Liver (tissue), 9 donors: ENCODE results near the gene SHH. TPM values are rescaled to one million over a fixed set of nuclear protein-coding genes. Genes with fewer than 3 reads are reported as not detected.
A peak's percentile ranks its signal among the peaks of the same experiment; 100 is the strongest.

Source experiments
- DNase-seq: peaks from one replicate; pipeline ENCODE4 v3.0.0-alpha.2; 2017; ENCODE audit warnings: low spot score
- H3K27ac ChIP-seq, 2 donors: one replicate each; pipeline ENCODE4 v1.7.0; 2013; ENCODE audit warnings: inconsistent platforms in 2 of 2, low read length in 2 of 2, control low read depth in 1 of 2, low read depth in 1 of 2, mild to moderate bottlenecking in 1 of 2
- H3K27me3 ChIP-seq, 4 donors: one replicate each; pipeline versions ENCODE4 v1.6.1 to v1.7.0; 2013; ENCODE audit warnings: low read length in 3 of 4, inconsistent platforms in 1 of 4, mild to moderate bottlenecking in 1 of 4, moderate library complexity in 1 of 4; ENCODE audit not compliant: control insufficient read depth in 4 of 4, insufficient read depth in 4 of 4
- H3K36me3 ChIP-seq, 4 donors: one replicate each; pipeline versions ENCODE4 v1.6.1 to v1.7.0; 2013; ENCODE audit warnings: low read length in 3 of 4, mild to moderate bottlenecking in 3 of 4, low read depth in 1 of 4, moderate library complexity in 1 of 4; ENCODE audit not compliant: control insufficient read depth in 4 of 4, insufficient read depth in 3 of 4
- H3K4me1 ChIP-seq, 4 donors: one replicate each; pipeline versions ENCODE4 v1.6.1 to v1.7.0; 2013; ENCODE audit warnings: low read length in 3 of 4, mild to moderate bottlenecking in 3 of 4, moderate library complexity in 1 of 4; ENCODE audit not compliant: control insufficient read depth in 4 of 4, insufficient read depth in 4 of 4
- H3K4me3 ChIP-seq, 3 donors: one replicate each; pipeline versions ENCODE4 v1.6.1 to v1.7.0; 2013; ENCODE audit warnings: low read length in 3 of 3, control low read depth in 1 of 3, low read depth in 1 of 3, mild to moderate bottlenecking in 1 of 3
- H3K9ac ChIP-seq, 2 donors: one replicate each; pipeline ENCODE4 v1.7.0; 2013; ENCODE audit warnings: low read length in 2 of 2, mild to moderate bottlenecking in 2 of 2, moderate library complexity in 2 of 2, control low read depth in 1 of 2, low read depth in 1 of 2
- H3K9me3 ChIP-seq, 4 donors: one replicate each; pipeline versions ENCODE4 v1.6.1 to v1.7.0; 2013; ENCODE audit warnings: low read length in 3 of 4; ENCODE audit not compliant: control insufficient read depth in 4 of 4
- FOXA1 ChIP-seq: IDR thresholded peaks from 2 replicates; pipeline ENCODE4 v1.6.1; 2016; ENCODE audit warnings: antibody characterized with exemption
- HNF4A ChIP-seq, 2 donors: conservative IDR thresholded peaks; 2 replicates each; pipeline ENCODE4 v1.6.1; 2016; ENCODE audit warnings: antibody characterized with exemption in 2 of 2, mild to moderate bottlenecking in 2 of 2
- JUND ChIP-seq, 2 donors: IDR thresholded peaks; 2 replicates each; pipeline ENCODE4 v1.6.1; 2016; ENCODE audit warnings: antibody characterized with exemption in 2 of 2
- NR2F2 ChIP-seq: IDR thresholded peaks from 2 replicates; pipeline ENCODE4 v1.6.1; 2016; ENCODE audit warnings: antibody characterized with exemption
- RAD21 ChIP-seq, 2 donors: IDR thresholded peaks; 2 replicates each; pipeline ENCODE4 v1.6.1; 2016; ENCODE audit warnings: antibody characterized with exemption in 2 of 2, mild to moderate bottlenecking in 2 of 2
- RXRA ChIP-seq, 2 donors: IDR thresholded peaks; 2 replicates each; pipeline ENCODE4 v1.6.1; 2017 to 2018; ENCODE audit warnings: antibody characterized with exemption in 2 of 2, mild to moderate bottlenecking in 1 of 2
- SP1 ChIP-seq: IDR thresholded peaks from 2 replicates; pipeline ENCODE4 v1.6.1; 2018; ENCODE audit warnings: antibody characterized with exemption, mild to moderate bottlenecking
- TAF1 ChIP-seq: conservative IDR thresholded peaks from 2 replicates; pipeline ENCODE4 v1.6.1; 2016; ENCODE audit warnings: antibody characterized with exemption, mild to moderate bottlenecking
- YY1 ChIP-seq: IDR thresholded peaks from 2 replicates; pipeline ENCODE4 v1.6.1; 2016; ENCODE audit warnings: antibody characterized with exemption, mild to moderate bottlenecking
- WGBS: extraction: QIAGEN DNeasy Blood & Tissue Kit; methylation state at CpG from one replicate; pipeline ENCODE4 v1.1.7; 2013; 5-methylcytosine and 5-hydroxymethylcytosine counted together
- polyA plus RNA-seq, 2 donors: library from polyadenylated mRNA; stranded (reverse) in 1 of 2; unstranded in 1 of 2; fragments of 200-250 nt in 1 of 2; fragments of >200 nt in 1 of 2; fragmentation: Nextera tagmentation in 1 of 2; extraction: Ambion mirVana in 1 of 2; gene quantifications; one replicate each; pipeline versions ENCODE4 v1.2.1 to v1.2.3, GENCODE V29; 2013 to 2015
- total RNA-seq, 2 donors: library from RNA; depleted of rRNA; stranded (reverse); fragments of >200 nt; gene quantifications; one replicate each; pipeline ENCODE4 v1.2.3, GENCODE V29; 2014
- TF ChIP-seq, protein P1 (sequence below): IDR thresholded peaks from 2 replicates; pipeline ENCODE4 v1.6.1; 2016; ENCODE audit warnings: antibody characterized with exemption
- TF ChIP-seq, protein P2 (sequence below): IDR thresholded peaks from 2 replicates; pipeline ENCODE4 v1.6.1; 2016; ENCODE audit warnings: antibody characterized with exemption, mild to moderate bottlenecking
- TF ChIP-seq, protein P3 (sequence below): IDR thresholded peaks from 2 replicates; pipeline ENCODE4 v1.6.1; 2016; ENCODE audit warnings: antibody characterized with exemption
- TF ChIP-seq, protein P4 (sequence below): IDR thresholded peaks from 2 replicates; pipeline ENCODE4 v1.6.1; 2016; ENCODE audit warnings: antibody characterized with exemption
- donor health status: healthy.
- donor health status: healthy.
- donor health status: healthy.
- donor health status: healthy.
- donor health status: healthy.

SHH gene
- total and polyA plus RNA-seq, 4 donors: 3.9 to 10.0 (median 5.2) TPM

DNA sequence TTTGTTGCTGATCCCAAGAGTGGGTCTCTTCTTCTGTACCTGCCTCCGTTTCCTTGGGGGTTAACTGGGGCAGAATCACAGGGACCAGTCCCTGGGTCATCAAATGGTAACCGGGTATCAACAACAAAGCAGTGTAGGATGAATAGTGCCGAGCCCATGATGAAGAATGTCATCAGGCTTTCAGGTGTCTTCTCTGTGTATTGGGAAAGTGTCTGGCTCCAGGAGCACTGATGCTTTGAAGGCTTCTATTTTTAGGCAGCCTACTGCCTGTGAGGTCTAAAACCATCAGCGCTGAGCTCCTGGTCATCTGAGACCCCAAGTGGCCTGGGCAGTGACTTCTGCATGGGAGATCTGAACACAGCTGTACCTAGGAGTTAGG, 48.2 kb upstream of the SHH start:
- TF ChIP-seq, protein P1, sequence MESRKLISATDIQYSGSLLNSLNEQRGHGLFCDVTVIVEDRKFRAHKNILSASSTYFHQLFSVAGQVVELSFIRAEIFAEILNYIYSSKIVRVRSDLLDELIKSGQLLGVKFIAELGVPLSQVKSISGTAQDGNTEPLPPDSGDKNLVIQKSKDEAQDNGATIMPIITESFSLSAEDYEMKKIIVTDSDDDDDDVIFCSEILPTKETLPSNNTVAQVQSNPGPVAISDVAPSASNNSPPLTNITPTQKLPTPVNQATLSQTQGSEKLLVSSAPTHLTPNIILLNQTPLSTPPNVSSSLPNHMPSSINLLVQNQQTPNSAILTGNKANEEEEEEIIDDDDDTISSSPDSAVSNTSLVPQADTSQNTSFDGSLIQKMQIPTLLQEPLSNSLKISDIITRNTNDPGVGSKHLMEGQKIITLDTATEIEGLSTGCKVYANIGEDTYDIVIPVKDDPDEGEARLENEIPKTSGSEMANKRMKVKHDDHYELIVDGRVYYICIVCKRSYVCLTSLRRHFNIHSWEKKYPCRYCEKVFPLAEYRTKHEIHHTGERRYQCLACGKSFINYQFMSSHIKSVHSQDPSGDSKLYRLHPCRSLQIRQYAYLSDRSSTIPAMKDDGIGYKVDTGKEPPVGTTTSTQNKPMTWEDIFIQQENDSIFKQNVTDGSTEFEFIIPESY: no peak
- no peak for TF ChIP-seq TAF1
- no peak for TF ChIP-seq RXRA (IDR thresholded peaks at IDR 0.05)
- TF ChIP-seq, protein P2, sequence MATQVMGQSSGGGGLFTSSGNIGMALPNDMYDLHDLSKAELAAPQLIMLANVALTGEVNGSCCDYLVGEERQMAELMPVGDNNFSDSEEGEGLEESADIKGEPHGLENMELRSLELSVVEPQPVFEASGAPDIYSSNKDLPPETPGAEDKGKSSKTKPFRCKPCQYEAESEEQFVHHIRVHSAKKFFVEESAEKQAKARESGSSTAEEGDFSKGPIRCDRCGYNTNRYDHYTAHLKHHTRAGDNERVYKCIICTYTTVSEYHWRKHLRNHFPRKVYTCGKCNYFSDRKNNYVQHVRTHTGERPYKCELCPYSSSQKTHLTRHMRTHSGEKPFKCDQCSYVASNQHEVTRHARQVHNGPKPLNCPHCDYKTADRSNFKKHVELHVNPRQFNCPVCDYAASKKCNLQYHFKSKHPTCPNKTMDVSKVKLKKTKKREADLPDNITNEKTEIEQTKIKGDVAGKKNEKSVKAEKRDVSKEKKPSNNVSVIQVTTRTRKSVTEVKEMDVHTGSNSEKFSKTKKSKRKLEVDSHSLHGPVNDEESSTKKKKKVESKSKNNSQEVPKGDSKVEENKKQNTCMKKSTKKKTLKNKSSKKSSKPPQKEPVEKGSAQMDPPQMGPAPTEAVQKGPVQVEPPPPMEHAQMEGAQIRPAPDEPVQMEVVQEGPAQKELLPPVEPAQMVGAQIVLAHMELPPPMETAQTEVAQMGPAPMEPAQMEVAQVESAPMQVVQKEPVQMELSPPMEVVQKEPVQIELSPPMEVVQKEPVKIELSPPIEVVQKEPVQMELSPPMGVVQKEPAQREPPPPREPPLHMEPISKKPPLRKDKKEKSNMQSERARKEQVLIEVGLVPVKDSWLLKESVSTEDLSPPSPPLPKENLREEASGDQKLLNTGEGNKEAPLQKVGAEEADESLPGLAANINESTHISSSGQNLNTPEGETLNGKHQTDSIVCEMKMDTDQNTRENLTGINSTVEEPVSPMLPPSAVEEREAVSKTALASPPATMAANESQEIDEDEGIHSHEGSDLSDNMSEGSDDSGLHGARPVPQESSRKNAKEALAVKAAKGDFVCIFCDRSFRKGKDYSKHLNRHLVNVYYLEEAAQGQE: no peak
- TF ChIP-seq, protein P3, sequence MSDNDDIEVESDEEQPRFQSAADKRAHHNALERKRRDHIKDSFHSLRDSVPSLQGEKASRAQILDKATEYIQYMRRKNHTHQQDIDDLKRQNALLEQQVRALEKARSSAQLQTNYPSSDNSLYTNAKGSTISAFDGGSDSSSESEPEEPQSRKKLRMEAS: no peak
- no peak for TF ChIP-seq FOXA1
- TF ChIP-seq RAD21 (IDR thresholded peaks at IDR 0.05): no peak
- no peak for TF ChIP-seq NR2F2
- no peak for TF ChIP-seq SP1
- TF ChIP-seq, protein P4, sequence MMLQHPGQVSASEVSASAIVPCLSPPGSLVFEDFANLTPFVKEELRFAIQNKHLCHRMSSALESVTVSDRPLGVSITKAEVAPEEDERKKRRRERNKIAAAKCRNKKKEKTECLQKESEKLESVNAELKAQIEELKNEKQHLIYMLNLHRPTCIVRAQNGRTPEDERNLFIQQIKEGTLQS: no peak
- no peak overlapping the region for H3K9ac ChIP-seq
- whole genome bisulfite sequencing: 66% methylated on average over 4 of the region's 4 CpGs
- H3K9me3 ChIP-seq: no peaks in the 10 kb centered on the region
- no peaks in the 10 kb centered on the region for H3K27me3 ChIP-seq
- H3K4me1 ChIP-seq: peaks cover 14 to 36% (median 21%) of the 10 kb centered on the region in 4 donors
- DNase-seq: no peak
- H3K4me3 ChIP-seq: no peak overlapping the region
- no peaks in the 10 kb centered on the region for H3K36me3 ChIP-seq
- H3K27ac ChIP-seq: peak overlapping the region; percentile 69 to 71

DNA sequence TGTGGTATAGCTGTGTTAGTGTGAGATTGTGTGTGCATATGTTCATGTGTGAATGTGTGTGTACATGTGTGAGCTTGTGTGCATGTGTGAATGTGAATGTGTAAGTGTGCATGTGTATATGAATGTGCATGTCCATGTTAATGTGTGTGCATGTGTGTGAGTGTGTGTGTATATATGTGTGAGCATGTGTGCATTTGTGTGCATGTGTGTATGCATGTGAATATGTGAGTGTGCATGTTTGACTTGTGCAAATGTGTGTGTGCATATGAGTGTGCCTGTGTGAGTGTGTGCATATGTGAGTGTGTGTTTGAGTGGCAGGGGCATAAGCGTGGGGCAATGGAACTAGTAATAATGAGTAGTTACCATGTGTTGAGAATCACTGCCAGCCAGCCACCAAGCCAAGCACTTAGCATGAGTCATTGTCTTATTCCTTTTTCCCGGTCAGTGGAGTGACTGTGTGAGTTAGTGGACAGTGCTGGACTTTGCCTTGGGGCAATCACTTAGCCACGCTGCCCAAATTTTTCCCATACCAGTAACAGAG, 46.3 kb upstream of the SHH start:
- WGBS: 76% methylated on average over 3 of the region's 3 CpGs
- no peak overlapping the region for H3K27ac ChIP-seq
- no peaks in the 10 kb centered on the region for H3K9me3 ChIP-seq
- TF ChIP-seq, protein P1: no peak
- TF ChIP-seq RXRA (IDR thresholded peaks at IDR 0.05) (no peak), JUND (IDR thresholded peaks at IDR 0.05) (no peak), YY1 (no peak), HNF4A (conservative IDR thresholded peaks at IDR 0.05) (peak in 1 of 2 donors; percentile 18)
- H3K4me3 ChIP-seq: no peak overlapping the region
- no peaks in the 10 kb centered on the region for H3K36me3 ChIP-seq
- no peaks in the 10 kb centered on the region for H3K27me3 ChIP-seq
- H3K4me1 ChIP-seq: peaks cover 11 to 31% (median 18%) of the 10 kb centered on the region in 4 donors
- DNase-seq: no peak
- H3K9ac ChIP-seq: no peak overlapping the region
